ENCODE results near the gene MAGEH1. TPM values are rescaled to one million over a fixed set of nuclear protein-coding genes. Genes with fewer than 3 reads are reported as not detected.
A peak's percentile ranks its signal among the peaks of the same experiment; 100 is the strongest.
"Not testable (repeated sequence)": the region's sequence is repeated elsewhere in the genome, so short reads cannot be mapped to it uniquely, and the experiment has no call there.

Gene MAGEH1, protein sequence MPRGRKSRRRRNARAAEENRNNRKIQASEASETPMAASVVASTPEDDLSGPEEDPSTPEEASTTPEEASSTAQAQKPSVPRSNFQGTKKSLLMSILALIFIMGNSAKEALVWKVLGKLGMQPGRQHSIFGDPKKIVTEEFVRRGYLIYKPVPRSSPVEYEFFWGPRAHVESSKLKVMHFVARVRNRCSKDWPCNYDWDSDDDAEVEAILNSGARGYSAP
- 115 TPM for total RNA-seq

GRCh38 chrX:55451990-55452832 is at the start of gene MAGEH1:
Gene MAGEH1, plus strand, starts transcription at chrX:55452127. Its CDS starts 248 bp downstream, at chrX:55452375.
- peak; percentile 84 for DNase-seq

DNA sequence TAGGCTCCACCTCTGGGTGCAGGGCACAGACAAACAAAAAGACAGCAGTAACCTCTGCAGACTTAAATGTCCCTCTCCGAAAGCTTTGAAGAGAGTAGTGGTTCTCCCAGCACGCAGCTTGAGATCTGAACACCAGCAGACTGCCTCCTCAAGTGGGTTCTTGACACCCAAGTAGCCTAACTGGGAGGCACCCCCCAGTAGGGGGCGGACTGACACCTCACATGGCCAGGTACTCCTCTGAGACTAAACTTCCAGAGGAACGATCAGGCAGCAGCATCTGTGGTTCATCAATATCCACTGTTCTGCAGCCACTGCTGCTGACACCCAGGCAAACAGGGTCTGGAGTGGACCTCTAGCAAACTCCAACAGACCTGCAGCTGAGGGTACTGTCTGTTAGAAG is 24.8 kb upstream of the MAGEH1 start:
- DNase-seq: not testable (repeated sequence)

DNA sequence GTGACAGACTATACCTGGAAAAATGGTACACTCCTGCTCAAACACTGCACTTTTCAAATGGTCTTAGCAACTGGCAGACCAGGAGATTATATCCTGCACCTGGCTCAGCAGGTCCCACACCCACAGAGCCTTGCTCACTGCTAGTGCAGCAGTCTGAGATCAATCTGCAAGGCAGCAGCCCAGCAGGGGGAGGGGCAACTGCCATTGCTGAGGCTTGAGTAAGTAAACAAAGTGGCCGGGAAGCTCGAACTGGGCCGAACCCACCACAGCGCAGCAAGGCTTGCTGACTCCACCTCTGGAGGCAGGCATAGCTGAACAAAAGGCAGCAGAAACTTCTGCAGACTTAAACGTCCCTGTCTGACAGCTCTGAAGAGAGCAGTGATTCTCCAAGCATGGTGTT is 8.5 kb upstream of the MAGEH1 start:
- not testable (repeated sequence) for DNase-seq

DNA sequence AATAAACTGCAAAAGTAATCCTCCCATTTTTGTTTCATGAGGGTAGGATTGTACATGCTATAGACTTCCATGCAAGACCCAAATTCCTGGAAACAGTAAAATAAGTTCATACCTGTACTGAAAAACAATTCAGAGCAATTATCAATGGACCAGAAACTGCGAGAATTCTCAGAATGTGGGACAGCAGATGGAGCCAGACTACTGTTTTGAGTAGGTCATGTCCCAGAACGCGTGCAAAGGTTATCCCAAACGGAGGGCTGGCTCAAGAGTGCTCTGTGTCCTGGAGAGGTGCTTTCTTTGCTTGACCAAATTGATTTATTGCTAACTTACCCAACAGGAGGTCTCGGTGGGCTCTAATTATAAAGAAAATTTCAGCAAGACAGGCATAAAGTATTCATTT is 1.7 kb upstream of the MAGEH1 start:
- DNase-seq: no peak

DNA sequence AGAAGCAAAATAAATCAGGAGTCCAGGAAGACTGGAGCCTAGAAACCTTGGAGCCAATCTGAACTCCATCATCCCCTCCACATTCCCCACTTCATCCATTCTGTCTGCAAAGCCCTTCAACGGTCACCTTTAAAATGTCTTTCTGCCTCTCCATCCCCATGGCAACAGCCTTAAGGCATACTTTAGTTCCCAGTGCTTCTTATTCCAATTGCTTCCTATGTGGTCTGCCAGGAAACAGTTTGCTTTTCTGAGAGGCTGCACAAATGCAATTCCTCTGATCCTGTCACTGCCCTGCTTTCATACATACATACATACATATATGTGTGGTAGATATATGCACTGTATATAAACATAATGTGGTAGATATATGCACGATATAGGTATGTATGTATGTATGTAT is 786 bp upstream of the MAGEH1 start:
- DNase-seq: no peak

- DNase-seq: peak; percentile 34
Measured at GRCh38 chrX:55451626-55451989, 319 bp upstream of the MAGEH1 start.

- DNase-seq: peak; percentile 0
Measured at GRCh38 chrX:55452833-55453124, 852 bp downstream of the MAGEH1 start.

DNA sequence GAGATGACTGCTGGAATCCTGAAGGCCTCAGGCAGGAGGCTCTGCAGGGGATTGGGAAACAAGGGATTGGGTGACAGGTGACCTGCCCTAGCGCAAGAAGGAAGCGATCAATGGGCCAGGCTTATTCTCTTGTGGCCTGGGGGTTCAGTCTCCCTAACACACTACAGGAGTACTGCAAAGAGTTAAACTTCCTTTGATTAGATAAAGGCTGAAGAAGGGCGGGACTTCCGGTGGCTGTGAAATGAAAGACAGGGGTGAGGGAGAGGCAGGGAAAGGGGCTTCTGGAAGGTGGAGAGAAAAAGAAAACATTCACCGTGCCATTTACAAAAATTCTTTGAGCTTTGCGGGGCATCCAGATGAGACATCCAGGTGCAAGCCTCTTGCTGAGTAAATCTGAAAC is 3.8 kb downstream of the MAGEH1 start:
- DNase-seq: not testable (repeated sequence)

GRCh38 chrX:55459426-55459825 is 7.5 kb downstream of the MAGEH1 start:
- DNase-seq: not testable (repeated sequence)

GRCh38 chrX:55459926-55460325 is 8.0 kb downstream of the MAGEH1 start:
- DNase-seq: not testable (repeated sequence)

DNA sequence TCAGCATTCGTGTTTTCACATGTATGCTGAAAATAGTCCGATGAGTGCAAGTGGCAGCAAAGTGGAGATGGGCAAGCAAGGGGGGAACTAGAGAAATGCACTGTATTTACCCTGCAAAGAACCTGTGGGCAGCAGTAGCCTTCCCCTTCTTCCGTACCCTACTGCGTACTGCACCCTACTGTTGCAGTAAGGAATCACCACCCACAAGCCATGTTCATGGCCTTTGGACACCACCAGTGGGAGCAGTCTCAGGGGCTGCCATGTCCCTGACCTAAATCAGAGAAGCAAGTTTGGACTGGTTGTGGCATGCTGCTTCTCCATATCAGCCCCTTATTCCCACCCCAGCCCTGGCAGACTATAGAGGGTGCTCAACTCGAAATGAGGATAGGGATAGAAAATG is 12.1 kb downstream of the MAGEH1 start:
- DNase-seq: not testable (repeated sequence)

DNA sequence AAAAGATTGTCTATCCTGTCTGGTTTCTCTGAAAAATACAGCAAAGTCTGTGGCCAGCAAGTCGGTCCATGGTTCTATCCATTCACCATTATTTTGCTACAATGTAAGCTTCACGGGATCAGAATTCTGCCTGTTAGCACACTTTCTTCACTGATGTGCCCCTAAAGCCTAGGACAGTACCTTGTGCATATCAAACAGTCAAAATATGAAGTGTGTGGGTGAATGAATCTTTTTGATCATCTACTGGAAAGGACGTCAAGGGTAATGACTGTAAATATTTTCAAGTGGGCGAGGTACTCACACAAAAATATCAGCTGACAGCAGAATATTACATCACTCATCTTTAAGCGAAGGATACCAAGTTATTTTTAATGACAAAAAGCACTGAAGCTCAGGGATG is 13.2 kb downstream of the MAGEH1 start:
- DNase-seq: not testable (repeated sequence)

- DNase-seq: not testable (repeated sequence)
Measured at GRCh38 chrX:55465791-55466190, 13.9 kb downstream of the MAGEH1 start.

DNA sequence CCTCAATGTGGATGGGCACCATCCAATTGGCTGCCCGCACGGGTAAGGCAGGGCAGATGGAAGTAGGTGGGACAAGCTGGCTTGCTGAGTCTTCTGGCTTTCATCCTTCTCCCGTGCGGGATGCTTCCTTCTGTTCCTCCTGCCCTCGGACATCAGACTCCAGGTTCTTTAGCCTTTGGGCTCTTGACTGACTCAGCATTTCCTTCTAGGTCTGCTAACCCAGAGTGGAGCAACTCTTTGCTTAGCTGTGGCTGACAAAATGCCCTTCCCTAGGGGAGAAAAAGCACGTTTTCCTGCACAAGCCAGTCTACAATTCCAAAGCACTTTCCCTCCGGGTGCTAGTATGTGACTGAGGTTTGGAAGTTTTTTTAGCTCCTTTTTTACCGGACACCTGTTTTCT is 28.0 kb downstream of the MAGEH1 start:
- DNase-seq: not testable (repeated sequence)

DNA sequence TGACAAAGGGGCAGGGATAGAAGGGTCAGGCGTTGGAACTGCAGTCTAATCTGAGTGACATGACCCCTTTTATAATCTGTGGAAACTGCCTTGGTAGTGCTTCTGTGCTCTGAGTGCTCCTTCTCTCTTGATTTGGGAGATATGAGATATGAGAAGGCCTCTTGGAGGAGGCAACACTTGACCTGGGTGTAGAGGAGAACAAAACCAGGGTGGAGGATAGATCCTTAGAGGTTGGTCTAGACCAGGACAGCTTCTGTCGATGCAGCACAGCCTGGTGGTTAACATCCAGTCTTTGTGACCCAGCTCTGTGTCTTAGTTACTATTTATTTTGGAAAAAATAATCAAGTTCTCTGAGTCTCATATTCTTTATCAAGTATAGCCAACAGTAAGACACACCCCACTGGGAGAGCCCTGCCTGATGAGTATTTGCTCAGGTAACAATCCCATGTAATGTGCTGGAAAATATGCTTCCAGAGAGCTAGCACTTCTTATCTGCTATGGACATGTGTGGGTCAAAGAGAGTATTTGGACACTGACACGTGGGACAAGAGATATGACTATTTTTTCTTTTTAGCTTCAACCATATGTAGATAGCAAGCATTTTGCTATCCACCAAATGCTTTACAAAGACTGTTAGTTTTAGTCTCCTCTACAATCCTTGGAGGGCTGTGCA is 28.6 kb downstream of the MAGEH1 start:
- DNase-seq: no peak

- no peak for DNase-seq
Measured at GRCh38 chrX:55484948-55485347, 33.0 kb downstream of the MAGEH1 start.

GRCh38 chrX:55486736-55487135 is 34.8 kb downstream of the MAGEH1 start:
- DNase-seq: peak; percentile 24

DNA sequence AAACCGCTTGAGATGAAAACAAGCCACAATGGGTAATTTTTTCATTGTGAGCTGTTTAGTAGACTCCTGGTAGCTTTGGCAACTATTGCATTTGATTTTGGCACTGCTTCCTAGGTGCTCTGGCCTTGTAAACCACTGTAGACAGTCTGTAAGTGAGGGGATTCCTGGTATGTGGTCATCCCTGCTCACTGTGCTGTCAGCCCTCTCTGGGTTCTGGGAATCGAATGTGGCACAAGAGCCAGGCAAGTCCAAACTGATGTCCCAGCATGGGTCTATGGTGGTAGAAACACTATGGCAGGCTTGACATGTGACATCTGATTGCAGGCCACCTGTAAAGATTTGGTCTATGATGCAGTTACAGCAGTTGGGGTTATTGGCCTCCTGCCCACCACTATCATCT is 35.2 kb downstream of the MAGEH1 start:
- no peak for DNase-seq

- DNase-seq: peak; percentile 18
Measured at GRCh38 chrX:55488006-55488592, 36.2 kb downstream of the MAGEH1 start.

DNA sequence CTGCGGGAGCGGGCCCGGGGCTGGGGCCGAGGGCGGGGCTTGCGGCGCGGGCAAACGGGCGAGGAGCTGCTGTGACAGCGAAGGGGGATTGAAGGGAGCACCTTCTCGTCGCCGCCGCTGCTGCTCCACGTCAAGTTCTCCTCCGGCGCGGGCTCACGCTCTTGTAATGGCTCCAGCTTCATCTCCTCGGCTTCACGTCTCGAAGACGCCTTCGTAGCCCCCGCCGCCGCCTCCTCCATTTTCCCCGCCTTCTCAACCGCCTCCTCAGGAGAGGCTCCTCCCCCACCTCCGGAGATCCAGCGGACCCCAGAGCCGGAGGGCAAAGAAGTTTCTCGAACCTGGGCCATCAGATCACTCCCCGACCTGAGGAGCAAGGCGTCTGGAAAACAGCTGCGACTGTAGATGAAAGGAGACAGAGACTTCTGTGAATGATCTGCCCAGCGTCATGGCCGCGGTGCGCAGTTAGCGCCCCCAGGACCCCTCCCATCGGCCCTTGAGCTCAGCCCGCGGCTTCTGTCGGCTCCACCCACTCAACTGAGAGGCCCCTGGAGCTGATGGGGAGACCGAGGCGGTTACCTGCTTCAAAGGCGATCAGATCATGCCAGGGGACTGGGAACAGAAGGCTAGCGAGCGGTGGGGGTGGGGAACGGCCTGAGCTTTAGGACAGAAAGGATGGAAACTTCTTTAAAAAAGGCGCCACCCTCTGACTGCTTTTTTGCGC is 36.8 kb downstream of the MAGEH1 start:
- DNase-seq: no peak

DNA sequence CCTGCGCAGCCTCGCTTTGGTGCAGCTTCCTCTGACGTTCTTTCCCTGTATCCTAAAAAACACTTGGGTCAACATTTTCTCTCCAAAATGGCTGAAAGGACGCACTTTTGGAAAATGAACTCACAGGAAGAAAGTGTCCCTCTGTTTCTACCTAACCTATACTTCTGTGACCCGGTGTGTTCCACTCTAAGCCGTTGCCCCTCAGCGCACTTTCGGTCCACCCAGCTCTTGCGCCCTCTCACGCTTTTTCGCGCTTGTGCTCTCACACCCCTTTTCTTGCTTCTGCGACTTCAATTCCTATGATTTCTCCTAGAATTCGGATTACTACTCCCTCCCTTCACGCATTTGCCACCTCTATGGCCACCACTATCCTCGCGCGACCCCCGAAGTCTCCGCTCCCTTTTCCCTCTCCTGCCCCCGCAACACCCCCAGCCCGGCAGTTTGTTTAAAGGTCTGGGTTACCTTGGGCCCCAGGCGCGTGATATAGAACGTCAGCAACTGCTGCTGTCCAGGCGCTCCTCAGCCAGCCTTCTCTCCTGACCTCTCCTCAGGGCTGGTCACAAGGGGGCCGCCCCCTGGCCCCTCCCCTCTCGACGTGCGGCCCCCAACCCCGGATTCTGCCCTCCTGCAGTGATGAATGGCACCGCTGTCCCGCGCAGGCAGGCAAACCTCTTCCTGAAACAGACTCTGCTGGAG is 37.5 kb downstream of the MAGEH1 start, which contains the start of gene USP51:
Gene USP51 (minus strand): TSS at position 535 of the 696 bp plus-strand sequence. CDS start 909 bp downstream, outside the sequence.
- DNase-seq: peak; percentile 27

- DNase-seq: no peak
Measured at GRCh38 chrX:55490121-55490520, 38.2 kb downstream of the MAGEH1 start.

Data from occipital lobe (tissue), 2 donors.